Hepatocyte (in vitro differentiated cells): ENCODE measurements around the gene SLC22A23.

Source experiments
- CTCF ChIP-seq: fragments of 200-600 bp; sonication (generic); IDR thresholded peaks from 2 replicates; pipeline ENCODE4 v1.5.1; 2016; ENCODE audit warnings: antibody characterized with exemption, mild to moderate bottlenecking; ENCODE audit not compliant: poor library complexity
- EZH2 ChIP-seq: fragments of 200-600 bp; sonication (generic); IDR thresholded peaks from 2 replicates; pipeline ENCODE4 v1.6.1; 2016; ENCODE audit warnings: antibody characterized with exemption, mild to moderate bottlenecking, borderline replicate concordance
- EZH2phosphoT487 ChIP-seq: fragments of 200-600 bp; sonication (generic); IDR thresholded peaks from one replicate; pipeline ENCODE4 v1.6.1; 2018; ENCODE audit warnings: antibody characterized with exemption, mild to moderate bottlenecking, low read depth, moderate library complexity; ENCODE audit not compliant: unreplicated experiment, severe bottlenecking

GRCh38 chr6:3481640-3482039 is 24.8 kb upstream of the SLC22A23 start:
- TF ChIP-seq CTCF (no peak), EZH2 (no peak), EZH2phosphoT487 (no peak)
